ENCODE data around the gene CRYBG1. TPM values are rescaled to one million over a fixed set of nuclear protein-coding genes. Genes with fewer than 3 reads are reported as not detected.

Gene CRYBG1
- total RNA-seq, 4 donors from 2014 or later = 102 to 127 (median 125) TPM

- no peak for DNase-seq (ENCODE audit: low spot score in 2 of 2)
- intact Hi-C loops (cut with DNase I; ENCODE audit: low total_unique reads) = no loop called here
- TF ChIP-seq CTCF (IDR thresholded peaks at IDR 0.05) (no peak), POLR2A (IDR thresholded peaks at IDR 0.05) (no peak)
- H3K4me3 ChIP-seq (ENCODE audit: low read depth, poor library complexity, severe bottlenecking) = no peak overlapping the region
- 55 to 83% methylated on average over 1 of the region's 1 CpG for WGBS, 2 donors
Observed at GRCh38 chr6:106356378-106356777, 4.1 kb upstream of the CRYBG1 start.

GRCh38 chr6:106359959-106360409 is 533 bp upstream of the CRYBG1 start:
- intact Hi-C loops (cut with DNase I; ENCODE audit: low total_unique reads) = no loop called here
- no peak for DNase-seq (ENCODE audit: low spot score in 2 of 2)
- WGBS, 2 donors = 15 to 22% methylated on average over 12 of the region's 12 CpGs
- TF ChIP-seq CTCF (IDR thresholded peaks at IDR 0.05) (no peak), POLR2A (IDR thresholded peaks at IDR 0.05) (no peak)
- no peak overlapping the region for H3K4me3 ChIP-seq (ENCODE audit: low read depth, poor library complexity, severe bottlenecking)

GRCh38 chr6:106360989-106361430 is 493 bp downstream of the CRYBG1 start:
- peak overlapping the region; percentile 41 for H3K4me3 ChIP-seq (ENCODE audit: low read depth, poor library complexity, severe bottlenecking)
- WGBS, 2 donors = 1 to 2% methylated on average over 22 to 31 of the region's 31 CpGs
- no peak for TF ChIP-seq CTCF (IDR thresholded peaks at IDR 0.05)
- TF ChIP-seq POLR2A (IDR thresholded peaks at IDR 0.05) = no peak
- DNase-seq (ENCODE audit: low spot score in 2 of 2) = peak in 1 of 2 donors; percentile 16
- intact Hi-C loops (cut with DNase I; ENCODE audit: low total_unique reads) = no loop called here

- H3K4me3 ChIP-seq (ENCODE audit: low read depth, poor library complexity, severe bottlenecking) = no peak overlapping the region
- 92 to 96% methylated on average over 3 of the region's 3 CpGs for WGBS, 2 donors
- intact Hi-C loops (cut with DNase I; ENCODE audit: low total_unique reads) = no loop called here
- no peak for DNase-seq (ENCODE audit: low spot score in 2 of 2)
- no peak for TF ChIP-seq CTCF (IDR thresholded peaks at IDR 0.05)
- no peak for TF ChIP-seq POLR2A (IDR thresholded peaks at IDR 0.05)
Observed at GRCh38 chr6:106363401-106364138, 3.1 kb downstream of the CRYBG1 start.

GRCh38 chr6:106369739-106370138 is 9.2 kb downstream of the CRYBG1 start:
- TF ChIP-seq POLR2A (IDR thresholded peaks at IDR 0.05) = no peak
- no peak for TF ChIP-seq CTCF (IDR thresholded peaks at IDR 0.05)
- H3K4me3 ChIP-seq (ENCODE audit: low read depth, poor library complexity, severe bottlenecking) = no peak overlapping the region
- DNase-seq (ENCODE audit: low spot score in 2 of 2) = no peak
- intact Hi-C loops (cut with DNase I; ENCODE audit: low total_unique reads) = no loop called here
- WGBS, 2 donors = 58 to 60% methylated on average over 2 of the region's 2 CpGs

Data from lower leg skin (tissue), 4 donors.